ENCODE measurements around the gene GUCA1A.
"Not testable (repeated sequence)": the region's sequence is repeated elsewhere in the genome, so short reads cannot be mapped to it uniquely, and the experiment has no call there.

Gene GUCA1A

DNA sequence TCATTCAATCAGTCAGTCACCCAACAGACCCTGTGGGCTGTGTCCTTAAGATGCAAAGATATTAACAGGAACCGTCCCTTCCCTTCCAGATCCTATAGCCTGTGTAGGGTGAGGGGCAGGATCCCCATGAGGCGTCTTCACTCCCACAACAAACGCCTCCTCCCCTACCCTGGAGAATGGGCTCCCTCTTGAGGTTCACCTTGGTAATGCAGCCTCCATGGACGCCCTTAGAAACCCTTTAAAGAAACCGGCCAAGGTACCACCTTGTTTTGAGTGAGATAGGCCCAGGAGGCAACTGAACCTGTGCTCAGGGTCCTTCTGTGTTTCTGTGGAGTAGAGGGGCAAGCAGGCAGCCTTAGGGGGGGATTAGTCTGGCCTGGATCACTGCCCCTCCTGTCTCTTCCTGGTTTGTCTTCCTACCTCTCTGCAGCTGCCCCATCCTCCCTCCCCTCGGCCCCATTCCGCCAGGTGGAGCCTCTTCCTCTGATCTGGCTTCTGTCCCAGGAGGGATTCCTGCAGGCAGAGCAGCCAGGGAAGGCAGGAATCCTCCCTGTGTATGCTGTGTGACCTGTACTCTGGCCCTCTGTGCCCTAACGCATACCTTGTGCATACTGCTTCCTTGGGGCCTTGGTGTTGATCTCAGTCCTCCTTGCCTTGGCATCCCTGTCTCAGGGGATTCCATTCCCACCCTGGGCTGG, 6.6 kb upstream of the GUCA1A start:
- H3K27ac ChIP-seq: peak overlapping the region; percentile 73
- TF ChIP-seq, protein P1, sequence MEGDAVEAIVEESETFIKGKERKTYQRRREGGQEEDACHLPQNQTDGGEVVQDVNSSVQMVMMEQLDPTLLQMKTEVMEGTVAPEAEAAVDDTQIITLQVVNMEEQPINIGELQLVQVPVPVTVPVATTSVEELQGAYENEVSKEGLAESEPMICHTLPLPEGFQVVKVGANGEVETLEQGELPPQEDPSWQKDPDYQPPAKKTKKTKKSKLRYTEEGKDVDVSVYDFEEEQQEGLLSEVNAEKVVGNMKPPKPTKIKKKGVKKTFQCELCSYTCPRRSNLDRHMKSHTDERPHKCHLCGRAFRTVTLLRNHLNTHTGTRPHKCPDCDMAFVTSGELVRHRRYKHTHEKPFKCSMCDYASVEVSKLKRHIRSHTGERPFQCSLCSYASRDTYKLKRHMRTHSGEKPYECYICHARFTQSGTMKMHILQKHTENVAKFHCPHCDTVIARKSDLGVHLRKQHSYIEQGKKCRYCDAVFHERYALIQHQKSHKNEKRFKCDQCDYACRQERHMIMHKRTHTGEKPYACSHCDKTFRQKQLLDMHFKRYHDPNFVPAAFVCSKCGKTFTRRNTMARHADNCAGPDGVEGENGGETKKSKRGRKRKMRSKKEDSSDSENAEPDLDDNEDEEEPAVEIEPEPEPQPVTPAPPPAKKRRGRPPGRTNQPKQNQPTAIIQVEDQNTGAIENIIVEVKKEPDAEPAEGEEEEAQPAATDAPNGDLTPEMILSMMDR (conservative IDR thresholded peaks at IDR 0.05): peak; percentile 95

DNA sequence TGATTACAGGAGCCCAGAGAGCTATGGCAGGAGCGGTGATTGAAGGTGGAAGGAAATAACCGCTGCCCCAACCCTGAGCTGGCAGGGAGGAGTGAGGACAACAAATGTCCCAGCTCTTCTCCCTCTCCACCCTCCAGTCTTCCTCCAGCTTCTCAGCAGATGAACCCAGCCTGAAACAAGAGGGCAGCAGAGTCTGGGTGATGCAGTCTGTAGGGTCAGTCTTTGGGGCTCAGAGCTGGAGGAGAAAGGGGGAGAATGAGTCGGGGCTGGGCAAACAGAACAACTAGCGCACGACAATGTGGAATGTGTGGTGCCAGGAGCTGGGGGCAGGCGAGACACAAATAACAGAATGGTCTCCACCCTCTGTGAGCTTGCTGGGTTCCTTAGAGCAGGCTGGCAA, 4.5 kb upstream of the GUCA1A start:
- TF ChIP-seq, protein P1 (conservative IDR thresholded peaks at IDR 0.05): no peak

DNA sequence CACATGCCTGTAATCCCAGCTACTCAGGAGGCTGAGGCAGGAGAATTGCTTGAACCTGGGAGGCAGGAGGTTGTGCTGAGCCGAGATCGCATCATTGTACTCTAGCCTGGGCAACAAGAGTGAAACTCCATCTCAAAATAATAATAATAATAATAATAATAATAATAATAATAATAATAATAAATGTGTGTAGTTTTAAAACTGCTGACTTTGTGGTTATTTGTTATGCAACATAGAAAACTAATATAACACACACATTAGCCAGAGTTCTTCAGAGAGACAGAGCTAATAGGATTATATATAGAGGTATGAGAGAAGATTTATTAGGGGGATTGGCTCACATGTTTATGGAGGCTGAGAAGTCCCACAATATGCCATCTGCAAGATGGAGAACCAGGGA, 3.4 kb upstream of the GUCA1A start:
- not testable (repeated sequence) for H3K27ac ChIP-seq

More for the DNA sequence above, 4.5 kb upstream of the GUCA1A start:
- no peak overlapping the region for H3K27ac ChIP-seq

DNA sequence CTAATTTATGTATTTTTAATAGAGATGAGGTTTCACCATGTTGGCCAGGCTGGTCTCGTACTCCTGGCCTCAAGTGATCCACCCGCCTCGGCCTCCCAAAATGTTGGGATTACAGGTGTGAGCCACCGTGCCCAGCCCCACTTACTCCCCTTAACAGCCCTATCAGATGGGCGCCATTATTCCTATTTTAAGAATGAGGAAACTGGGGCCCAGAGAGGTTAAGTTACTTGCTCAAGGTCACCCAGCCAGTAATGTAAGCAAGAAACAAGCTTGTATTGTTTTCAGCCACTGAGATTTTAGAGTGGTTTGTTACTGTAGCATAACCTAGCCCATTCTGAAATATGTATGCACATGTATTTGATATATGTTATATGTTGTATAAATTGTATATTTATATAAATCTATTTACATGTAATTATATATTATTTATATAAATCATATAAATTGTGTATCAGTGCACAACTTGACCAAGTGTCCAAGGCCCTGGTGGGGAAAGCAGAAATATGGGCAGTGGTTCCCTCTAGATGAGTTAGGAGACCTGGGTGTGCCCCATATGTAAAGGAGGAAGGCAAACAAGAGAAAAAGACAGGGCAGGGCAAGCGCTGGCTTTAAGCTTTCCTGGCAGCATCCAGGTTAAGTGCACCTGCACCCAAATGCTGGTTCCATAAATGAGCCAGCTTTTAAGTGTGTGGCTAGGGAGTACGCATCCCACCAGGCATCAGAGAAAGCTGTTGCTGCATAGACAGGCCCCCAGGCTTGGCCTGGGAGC, 1.2 kb upstream of the GUCA1A start:
- TF ChIP-seq, protein P1 (conservative IDR thresholded peaks at IDR 0.05): no peak
- no peak overlapping the region for H3K27ac ChIP-seq

DNA sequence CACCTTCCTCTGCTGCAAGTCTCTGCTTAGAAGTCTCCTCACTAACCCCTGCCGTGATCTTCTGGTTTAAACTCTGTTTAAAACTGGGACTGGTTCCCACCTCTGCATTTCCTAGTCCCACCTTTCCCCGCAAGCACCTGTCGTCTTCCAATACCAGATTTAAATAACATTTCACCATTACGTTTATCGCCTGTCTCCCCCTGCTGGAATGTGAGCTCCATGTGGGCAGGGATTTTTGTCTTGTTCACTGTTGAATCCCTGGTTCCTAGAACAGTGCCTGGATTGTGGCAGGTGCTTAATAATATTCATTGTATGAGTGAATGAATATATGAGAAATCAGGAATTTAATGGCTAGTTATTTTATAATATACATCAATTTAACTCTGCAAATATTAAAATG, 2.7 kb downstream of the GUCA1A start:
- H3K27ac ChIP-seq: no peak overlapping the region
- TF ChIP-seq, protein P1 (conservative IDR thresholded peaks at IDR 0.05): peak; percentile 37

DNA sequence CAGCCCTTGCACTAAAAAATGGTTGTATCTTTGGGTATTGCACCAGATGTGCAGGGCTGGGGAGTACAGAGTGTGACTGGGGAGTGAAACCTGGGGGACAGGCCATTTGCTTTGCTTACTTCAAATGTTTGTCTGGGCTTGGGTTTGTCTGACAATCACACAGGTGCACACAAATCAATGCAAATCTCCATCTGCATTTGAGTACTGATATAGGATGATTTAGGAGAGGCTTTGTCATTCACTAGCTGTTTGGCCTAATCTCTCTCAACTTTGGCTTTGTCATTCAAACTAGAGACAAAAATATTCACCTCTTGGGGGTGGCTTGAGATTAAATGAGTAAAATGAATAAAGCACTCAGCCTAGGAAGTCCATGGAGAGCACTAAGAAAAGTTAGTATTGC, 3.8 kb downstream of the GUCA1A start:
- TF ChIP-seq, protein P1 (conservative IDR thresholded peaks at IDR 0.05): no peak
- no peak overlapping the region; the same call in 1 of the 2 replicates for H3K27ac ChIP-seq

DNA sequence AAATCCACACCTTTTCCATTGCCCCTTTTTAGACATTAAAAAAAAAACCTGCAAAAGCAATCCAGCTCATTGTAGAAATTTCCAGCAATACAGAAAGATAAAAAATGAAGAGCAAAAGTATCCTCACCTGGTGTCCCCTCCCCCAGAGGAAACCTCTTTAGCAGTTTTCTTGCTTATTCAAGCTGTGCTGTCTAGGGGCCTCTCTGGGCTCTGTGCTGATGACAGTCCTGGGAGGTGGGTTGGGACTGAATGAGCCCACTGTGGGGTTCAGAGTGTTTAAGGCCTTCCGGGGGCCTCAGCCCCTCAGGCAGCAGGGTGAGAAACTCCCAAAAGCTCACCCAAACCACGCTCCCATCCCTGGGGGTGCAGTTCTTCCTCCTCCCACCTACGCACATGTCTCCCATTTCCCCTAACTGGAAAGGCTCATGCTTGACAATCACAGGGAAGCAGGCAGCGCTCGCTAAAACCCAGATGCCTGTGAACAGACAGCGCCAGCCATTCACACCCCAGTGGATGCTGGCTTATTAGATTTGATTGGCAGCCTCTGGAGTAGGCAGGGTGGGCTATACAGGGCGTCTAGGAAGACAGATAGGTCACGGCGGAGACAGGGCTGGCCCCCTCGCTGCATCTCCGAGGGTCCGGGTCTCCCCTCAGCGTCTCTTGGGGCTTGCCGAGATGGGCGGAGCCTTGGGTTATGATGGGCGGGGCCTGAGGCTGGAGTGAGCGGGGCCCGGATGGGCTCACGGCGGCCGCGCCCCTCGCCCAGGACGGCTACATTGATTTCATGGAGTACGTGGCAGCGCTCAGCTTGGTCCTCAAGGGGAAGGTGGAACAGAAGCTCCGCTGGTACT, 4.6 kb downstream of the GUCA1A start:
- TF ChIP-seq, protein P1 (conservative IDR thresholded peaks at IDR 0.05): no peak
- H3K27ac ChIP-seq: no peak overlapping the region

Measured in VCaP (cell line).